GM12892 (cell line): ENCODE measurements around the gene PTPN21.

ENCODE experiments used
- POLR2A ChIP-seq: IDR thresholded peaks from 2 replicates; pipeline ENCODE4 v1.6.1; 2011; ENCODE audit warnings: low read depth, low read length, control low read depth
- POLR2AphosphoS5 ChIP-seq: IDR thresholded peaks from 2 replicates; pipeline ENCODE4 v1.6.1; 2011; ENCODE audit warnings: low read depth, low read length, control low read depth
- TAF1 ChIP-seq: IDR thresholded peaks from 2 replicates; pipeline ENCODE4 v1.6.1; 2011; ENCODE audit warnings: low read depth, mild to moderate bottlenecking, control low read depth, low read length, borderline replicate concordance

GRCh38 chr14:88437658-88438057, 117.1 kb downstream of the PTPN21 start:
- no peak for TF ChIP-seq POLR2A
- no peak for TF ChIP-seq POLR2AphosphoS5
- TF ChIP-seq TAF1: no peak
